SJSA1 (cell line): Measurements from ENCODE around the gene SPP2. TPM values are rescaled to one million over a fixed set of nuclear protein-coding genes. Genes with fewer than 3 reads are reported as not detected.
A peak's percentile ranks its signal among the peaks of the same experiment; 100 is the strongest.

Source experiments
- DNase-seq, 2 experiments: peaks; one replicate each; pipeline ENCODE4 v3.0.0-alpha.2; 2015 to 2020; ENCODE audit warnings: low spot score in 2 of 2, low read depth in 1 of 2
- H3K27ac ChIP-seq: fragments of 250-450 bp; sonication (Bioruptor Pico); 2 replicates; pipeline ENCODE4 v1.5.1; 2020; ENCODE audit warnings: mild to moderate bottlenecking, moderate library complexity
- H3K27me3 ChIP-seq: fragments of 250-450 bp; sonication (Bioruptor Pico); replicated peaks from 2 replicates; pipeline ENCODE4 v1.5.1; 2020; ENCODE audit warnings: mild to moderate bottlenecking, moderate library complexity
- H3K36me3 ChIP-seq: fragments of 250-450 bp; sonication (Bioruptor Pico); 2 replicates; pipeline ENCODE4 v1.5.1; 2020; ENCODE audit warnings: mild to moderate bottlenecking
- H3K4me1 ChIP-seq: fragments of 250-450 bp; sonication (Bioruptor Pico); replicated peaks from 2 replicates; pipeline ENCODE4 v1.6.1; 2021; ENCODE audit warnings: mild to moderate bottlenecking
- H3K4me3 ChIP-seq: fragments of 250-450 bp; sonication (Bioruptor Pico); 2 replicates; pipeline ENCODE4 v1.5.1; 2020; ENCODE audit warnings: mild to moderate bottlenecking
- H3K9me3 ChIP-seq: fragments of 250-450 bp; sonication (Bioruptor Pico); replicated peaks from 2 replicates; pipeline ENCODE4 v1.5.1; 2020; ENCODE audit warnings: mild to moderate bottlenecking
- total RNA-seq: library from RNA; depleted of rRNA; stranded (reverse); fragments of >200 nt; shearing (Covaris generic); gene quantifications from 2 replicates; pipeline ENCODE4 v1.2.3, GENCODE V29; 2014; rRNA removed

SPP2 gene, protein sequence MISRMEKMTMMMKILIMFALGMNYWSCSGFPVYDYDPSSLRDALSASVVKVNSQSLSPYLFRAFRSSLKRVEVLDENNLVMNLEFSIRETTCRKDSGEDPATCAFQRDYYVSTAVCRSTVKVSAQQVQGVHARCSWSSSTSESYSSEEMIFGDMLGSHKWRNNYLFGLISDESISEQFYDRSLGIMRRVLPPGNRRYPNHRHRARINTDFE
- not detected in 2 replicates for total RNA-seq

DNA sequence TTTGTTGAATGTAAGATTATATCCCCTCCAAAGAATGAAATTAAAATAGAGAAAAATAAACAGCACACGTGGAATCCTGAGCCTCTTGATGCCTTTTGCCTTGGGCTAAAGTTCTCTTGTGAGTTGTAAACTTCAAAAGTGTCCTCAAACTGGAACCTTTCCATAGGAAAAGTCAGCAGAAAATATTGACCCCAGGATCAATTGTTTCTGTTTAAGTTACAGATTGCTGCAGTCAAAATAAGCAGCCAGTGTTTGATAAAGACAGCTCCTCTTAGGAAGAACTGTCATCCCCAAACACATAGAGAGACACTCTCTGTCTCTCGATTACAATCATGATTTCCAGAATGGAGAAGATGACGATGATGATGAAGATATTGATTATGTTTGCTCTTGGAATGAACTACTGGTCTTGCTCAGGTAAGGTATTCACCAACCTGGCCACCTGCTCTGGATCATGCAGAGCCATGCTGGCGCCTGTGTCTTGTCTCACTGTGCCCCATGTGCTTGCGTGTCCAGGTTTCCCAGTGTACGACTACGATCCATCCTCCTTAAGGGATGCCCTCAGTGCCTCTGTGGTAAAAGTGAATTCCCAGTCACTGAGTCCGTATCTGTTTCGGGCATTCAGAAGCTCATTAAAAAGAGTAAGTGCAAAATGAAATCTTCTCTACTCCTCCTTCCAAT, at the start of gene SPP2:
Gene SPP2 (plus strand): TSS at position 248 of the 681 bp plus-strand sequence. CDS start 85 bp downstream, at position 333.
- H3K36me3 ChIP-seq, result no peaks in the 10 kb centered on the region
- no peak within 1 kb of the TSS for H3K4me3 ChIP-seq
- H3K9me3 ChIP-seq, result no peaks in the 10 kb centered on the region
- H3K27me3 ChIP-seq, result peaks cover 17% of the 10 kb centered on the region
- no peaks in the 10 kb centered on the region for H3K4me1 ChIP-seq
- no peak for DNase-seq
- H3K27ac ChIP-seq, result no peak within 1 kb of the TSS

DNA sequence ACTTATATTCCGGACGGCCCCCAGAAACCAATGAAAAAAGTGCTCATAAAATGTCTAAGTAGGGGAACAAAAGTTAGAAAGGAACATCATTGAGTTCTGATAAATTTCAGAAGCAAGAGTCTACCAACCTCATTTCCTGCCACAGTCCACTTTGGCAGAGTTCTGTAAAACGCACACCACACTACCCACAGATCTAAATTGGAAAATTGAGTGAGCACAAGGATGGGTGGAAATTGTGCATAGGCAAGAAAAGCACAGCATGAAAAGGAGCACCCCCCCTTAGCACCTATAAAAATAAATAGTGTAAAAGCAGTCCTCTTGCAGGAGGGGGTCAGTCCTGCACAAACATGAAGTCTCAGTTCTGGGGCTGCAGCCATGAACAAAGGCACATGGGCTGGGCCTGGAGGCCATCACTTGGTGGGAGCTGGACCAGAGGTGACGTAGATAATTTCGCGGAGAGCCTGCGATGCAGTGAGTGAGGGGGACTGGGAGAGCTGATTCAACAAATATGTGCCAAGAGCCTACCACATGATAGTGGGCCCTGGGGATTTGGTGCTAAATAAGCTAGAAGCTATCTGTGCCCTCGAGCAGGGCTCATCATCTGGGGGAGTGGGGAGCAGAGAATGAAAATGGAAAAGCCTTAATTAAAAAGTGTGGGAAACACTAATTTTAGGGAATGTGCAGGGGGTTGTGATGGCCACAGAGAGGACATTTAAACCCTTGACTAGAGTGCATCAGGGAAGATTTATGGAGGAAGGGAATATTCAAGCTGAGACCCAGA, 48.9 kb upstream of the SPP2 start:
- H3K27ac ChIP-seq, result no peak overlapping the region
- no peaks in the 10 kb centered on the region; the same call in none of the 2 replicates for H3K27me3 ChIP-seq
- peaks cover 19% of the 10 kb centered on the region for H3K4me1 ChIP-seq
- DNase-seq, result no peak
- no peak overlapping the region for H3K4me3 ChIP-seq
- no peaks in the 10 kb centered on the region for H3K9me3 ChIP-seq
- no peaks in the 10 kb centered on the region for H3K36me3 ChIP-seq

DNA sequence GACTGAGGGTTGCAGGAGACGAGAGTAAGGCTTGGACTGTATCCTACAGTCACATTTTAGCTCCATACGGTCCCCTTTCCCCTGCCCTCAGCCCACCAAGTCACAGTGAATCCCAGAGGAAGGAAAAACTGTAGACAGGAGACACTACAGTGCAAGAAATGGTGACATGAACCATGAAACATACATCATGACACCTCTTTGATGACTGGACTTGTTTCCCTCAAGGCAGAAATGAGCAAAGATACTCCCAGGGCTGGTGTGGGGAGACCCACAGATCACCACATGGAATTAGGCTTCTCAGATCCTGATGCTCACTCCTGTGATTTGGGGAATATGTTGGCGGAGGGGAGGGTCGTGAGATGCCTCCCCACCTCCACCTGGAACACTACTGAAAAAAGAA, 48.2 kb upstream of the SPP2 start:
- Histone ChIP-seq H3K4me1 (peaks cover 19% of the 10 kb centered on the region), H3K4me3 (no peak overlapping the region), H3K9me3 (no peaks in the 10 kb centered on the region), H3K27me3 (no peaks in the 10 kb centered on the region; the same call in none of the 2 replicates), H3K36me3 (no peaks in the 10 kb centered on the region), H3K27ac (no peak overlapping the region)
- no peak for DNase-seq

DNA sequence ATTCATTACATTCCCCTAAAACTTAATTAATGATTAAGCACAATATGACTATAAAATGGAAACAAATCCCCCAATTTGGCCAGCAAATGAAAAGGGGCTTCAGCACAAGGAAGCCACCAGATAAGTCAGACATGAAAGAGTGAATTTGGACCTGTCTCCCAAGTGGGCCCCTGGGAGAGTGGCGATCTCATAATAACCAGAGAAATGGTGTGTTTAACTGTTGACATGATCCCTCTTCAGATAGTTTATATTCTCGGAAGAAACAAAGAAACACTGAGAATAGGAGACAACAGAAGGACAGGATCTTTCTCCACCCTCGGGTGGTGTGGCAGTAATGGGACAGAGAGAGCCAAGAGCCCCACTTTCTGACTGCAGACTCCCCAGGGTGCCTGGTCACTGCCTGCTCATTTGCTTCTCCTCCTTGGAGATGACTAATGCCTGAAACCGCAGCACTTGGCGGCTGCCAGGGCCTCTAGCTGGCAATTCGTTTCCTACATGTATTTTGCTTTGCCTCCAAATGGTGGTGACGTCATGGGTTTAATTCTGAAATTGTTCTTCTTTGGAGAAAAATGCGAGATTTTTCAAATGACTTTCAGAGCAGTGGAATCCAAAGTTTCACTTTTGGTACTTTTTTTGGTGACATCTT, 46.4 kb upstream of the SPP2 start:
- Histone ChIP-seq H3K4me1 (peaks cover 19% of the 10 kb centered on the region), H3K36me3 (no peaks in the 10 kb centered on the region), H3K4me3 (no peak overlapping the region), H3K9me3 (no peaks in the 10 kb centered on the region), H3K27me3 (no peaks in the 10 kb centered on the region; the same call in none of the 2 replicates), H3K27ac (no peak overlapping the region)
- peak; percentile 79 to 91 for DNase-seq

DNA sequence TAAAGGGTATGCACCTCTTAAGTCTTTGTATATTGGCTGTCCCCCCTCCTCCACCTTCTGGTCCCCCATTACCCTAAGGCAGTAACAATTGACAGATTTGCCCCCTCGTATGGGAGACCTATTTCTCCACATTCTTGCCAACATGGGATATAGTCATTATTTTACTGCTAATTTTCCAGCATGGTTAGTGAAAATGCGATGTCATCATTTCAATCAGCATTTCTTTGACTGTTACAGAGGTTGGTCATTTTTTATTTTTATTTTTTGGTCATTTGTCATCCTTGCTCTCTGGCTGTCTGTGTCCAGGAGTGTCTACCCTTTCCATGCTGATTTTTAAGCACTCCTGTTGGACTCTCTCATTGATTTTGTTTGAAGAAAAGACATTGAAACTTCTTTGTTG, 45.4 kb upstream of the SPP2 start:
- DNase-seq, result no peak
- no peaks in the 10 kb centered on the region for H3K36me3 ChIP-seq
- no peak overlapping the region for H3K27ac ChIP-seq
- H3K27me3 ChIP-seq, result no peaks in the 10 kb centered on the region; the same call in 1 of the 2 replicates
- H3K4me3 ChIP-seq, result no peak overlapping the region
- H3K9me3 ChIP-seq, result no peaks in the 10 kb centered on the region
- peaks cover 16% of the 10 kb centered on the region for H3K4me1 ChIP-seq

DNA sequence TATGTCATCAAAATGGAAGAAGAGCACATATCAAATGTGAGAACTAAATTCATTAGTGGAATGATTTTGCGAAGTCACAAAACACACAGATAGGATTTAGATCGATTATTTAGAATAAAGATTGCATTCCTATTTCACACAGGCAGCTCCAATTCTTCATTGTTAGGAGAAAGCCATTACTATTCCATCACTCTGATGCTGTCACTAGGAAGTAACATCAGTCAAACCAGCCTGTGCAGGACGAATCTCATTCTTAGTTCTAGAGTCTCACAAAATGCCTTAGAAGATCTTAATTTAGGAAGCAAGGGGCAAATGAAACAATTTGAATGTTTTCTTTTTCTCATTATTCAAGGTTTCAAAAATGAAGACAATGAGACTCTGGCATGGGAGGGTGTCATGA, 44.0 kb upstream of the SPP2 start:
- Histone ChIP-seq H3K27me3 (peaks cover 4% of the 10 kb centered on the region; the same call in 1 of the 2 replicates), H3K27ac (no peak overlapping the region), H3K9me3 (peaks cover 2% of the 10 kb centered on the region; the same call in 1 of the 2 replicates), H3K36me3 (no peaks in the 10 kb centered on the region), H3K4me3 (no peak overlapping the region), H3K4me1 (peaks cover 16% of the 10 kb centered on the region)
- no peak for DNase-seq

DNA sequence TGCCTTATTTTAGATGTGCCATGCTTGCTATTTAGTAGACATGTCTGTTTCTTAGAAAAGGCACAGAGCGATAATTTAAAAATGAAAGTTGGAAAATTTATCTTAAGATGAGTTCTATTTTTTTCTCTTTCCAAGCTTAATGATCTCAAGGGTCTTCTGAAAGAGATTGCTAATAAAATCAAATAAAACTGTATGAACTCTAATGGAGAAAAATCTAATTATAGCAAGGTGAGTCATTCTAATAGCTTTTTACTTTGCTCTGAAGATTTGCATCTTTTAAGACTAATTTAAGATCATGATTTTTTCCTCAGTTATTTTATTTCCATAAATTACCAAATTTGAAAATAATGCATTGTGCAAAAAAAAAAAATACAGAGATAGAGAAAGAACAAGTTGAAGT, 36.1 kb upstream of the SPP2 start:
- H3K4me1 ChIP-seq, result no peaks in the 10 kb centered on the region
- H3K9me3 ChIP-seq, result peaks cover 2% of the 10 kb centered on the region; the same call in 1 of the 2 replicates
- H3K36me3 ChIP-seq, result no peaks in the 10 kb centered on the region
- no peak overlapping the region for H3K27ac ChIP-seq
- no peak overlapping the region for H3K4me3 ChIP-seq
- peaks cover 41% of the 10 kb centered on the region for H3K27me3 ChIP-seq
- no peak for DNase-seq

DNA sequence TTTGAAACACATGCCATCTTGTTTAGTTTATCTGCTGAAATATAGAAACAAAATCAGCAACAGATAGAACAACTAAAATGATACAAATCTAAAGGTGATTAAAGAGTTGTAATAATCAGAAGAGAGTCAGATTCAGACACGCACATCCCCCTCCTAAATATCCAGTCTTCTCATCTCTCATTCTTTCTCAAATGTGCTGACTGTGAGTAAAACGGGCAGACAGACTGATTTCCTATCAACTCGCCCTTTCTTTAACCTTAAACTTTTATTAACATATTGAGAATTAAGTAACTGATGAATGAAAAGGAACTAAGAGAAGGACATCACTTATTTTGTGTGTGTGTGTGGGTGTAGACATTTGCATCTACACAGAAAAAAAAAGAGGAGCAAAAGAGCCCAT, 34.6 kb upstream of the SPP2 start:
- Histone ChIP-seq H3K9me3 (peaks cover 2% of the 10 kb centered on the region; the same call in 1 of the 2 replicates), H3K27me3 (peaks cover 43% of the 10 kb centered on the region), H3K4me3 (no peak overlapping the region), H3K4me1 (no peaks in the 10 kb centered on the region), H3K36me3 (no peaks in the 10 kb centered on the region), H3K27ac (no peak overlapping the region)
- no peak for DNase-seq

DNA sequence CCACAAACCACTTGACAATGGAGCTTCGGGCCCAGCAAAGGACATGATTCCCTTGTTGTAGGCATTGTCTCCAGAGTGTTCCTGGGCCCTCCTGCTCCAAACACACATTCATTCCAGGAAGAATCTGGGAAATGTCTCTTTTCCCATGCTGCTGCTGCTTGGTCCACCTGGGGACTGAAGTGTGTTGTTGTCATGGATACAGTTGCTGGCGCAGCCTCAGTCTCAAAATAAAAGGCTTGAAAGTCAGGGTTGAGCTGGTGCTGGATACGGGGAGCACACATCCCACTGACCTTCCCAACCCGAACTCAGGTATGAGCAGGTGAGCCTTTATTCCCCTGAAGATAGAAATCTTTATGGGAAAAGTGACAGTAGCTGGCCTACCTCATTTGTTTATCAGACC, 30.6 kb upstream of the SPP2 start:
- Histone ChIP-seq H3K27ac (no peak overlapping the region), H3K9me3 (0 out of 2 replicates have a peak, but pooled peaks cover 3% of the 10 kb centered on the region), H3K36me3 (no peaks in the 10 kb centered on the region), H3K4me1 (no peaks in the 10 kb centered on the region), H3K4me3 (no peak overlapping the region), H3K27me3 (peaks cover 39% of the 10 kb centered on the region)
- no peak for DNase-seq

DNA sequence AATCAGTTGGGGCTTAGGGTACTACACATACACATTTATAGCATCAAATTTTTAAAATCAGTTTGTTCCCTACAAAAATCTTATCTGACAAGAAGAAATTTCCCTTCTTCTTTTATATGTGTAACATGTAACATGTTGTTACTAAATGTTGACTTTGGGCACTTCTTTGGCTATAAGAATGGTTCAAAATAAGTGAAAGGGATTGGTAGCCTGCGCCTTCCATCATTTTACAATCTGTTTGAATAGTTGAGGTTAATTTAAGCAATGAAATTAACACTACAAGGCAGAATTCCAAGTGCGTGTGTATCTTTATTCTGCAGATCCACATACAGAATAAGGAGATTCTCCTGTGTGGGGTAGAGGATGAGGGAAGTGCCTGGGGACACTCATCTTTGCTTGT, 30.2 kb upstream of the SPP2 start:
- H3K4me3 ChIP-seq, result no peak overlapping the region

DNA sequence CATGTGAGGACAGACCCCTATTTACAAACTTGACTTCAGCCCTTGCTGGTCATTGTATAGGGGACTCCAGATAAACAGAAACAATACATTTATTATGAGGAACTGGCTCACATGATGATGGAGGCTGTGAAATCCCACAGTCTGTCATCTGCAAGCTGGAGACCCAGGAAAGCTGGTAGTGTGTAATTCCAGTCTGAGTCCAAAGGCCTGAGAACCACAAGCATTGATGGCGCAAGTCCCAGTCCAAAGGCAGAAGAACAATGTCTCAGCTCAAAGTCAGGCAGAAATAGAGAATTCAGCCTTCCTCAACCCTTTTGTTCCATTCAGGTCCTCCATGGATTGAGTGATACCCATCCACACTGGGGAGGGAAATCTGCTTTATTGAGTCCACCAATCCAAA, 28.1 kb upstream of the SPP2 start:
- Histone ChIP-seq H3K4me3 (no peak overlapping the region), H3K36me3 (no peaks in the 10 kb centered on the region), H3K27me3 (peaks cover 31% of the 10 kb centered on the region), H3K9me3 (0 out of 2 replicates have a peak, but pooled peaks cover 3% of the 10 kb centered on the region), H3K27ac (no peak overlapping the region), H3K4me1 (peaks cover 10% of the 10 kb centered on the region)
- no peak for DNase-seq

More for the DNA sequence above, 30.2 kb upstream of the SPP2 start:
- H3K27ac ChIP-seq, result no peak overlapping the region
- H3K36me3 ChIP-seq, result no peaks in the 10 kb centered on the region
- peaks cover 36% of the 10 kb centered on the region for H3K27me3 ChIP-seq
- H3K4me1 ChIP-seq, result no peaks in the 10 kb centered on the region
- DNase-seq, result no peak
- H3K9me3 ChIP-seq, result 0 out of 2 replicates have a peak, but pooled peaks cover 3% of the 10 kb centered on the region

DNA sequence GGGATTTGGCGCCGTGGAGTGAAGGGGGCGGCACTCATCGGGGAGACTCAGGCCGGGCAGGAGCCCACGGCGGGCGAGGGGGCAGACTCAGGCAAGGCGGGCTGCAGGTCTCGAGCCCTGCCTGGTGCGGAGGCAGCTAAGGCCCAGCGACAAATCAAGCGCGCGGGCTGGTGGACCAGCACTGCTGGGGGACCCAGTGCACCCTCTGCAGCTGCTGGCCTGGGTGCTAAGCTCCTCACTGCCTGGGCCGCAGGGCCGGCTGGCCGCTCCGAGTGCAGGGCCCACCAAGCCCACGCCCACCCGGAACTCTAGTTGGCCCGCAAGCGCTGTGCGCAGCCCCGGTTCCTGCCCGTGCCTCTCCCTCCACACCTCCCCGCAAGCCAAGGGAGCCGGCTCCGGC, 26.2 kb upstream of the SPP2 start:
- peaks cover 34% of the 10 kb centered on the region for H3K27me3 ChIP-seq
- H3K4me1 ChIP-seq, result peaks cover 10% of the 10 kb centered on the region
- H3K4me3 ChIP-seq, result no peak overlapping the region
- H3K9me3 ChIP-seq, result 0 out of 2 replicates have a peak, but pooled peaks cover 3% of the 10 kb centered on the region
- no peak for DNase-seq
- H3K27ac ChIP-seq, result no peak overlapping the region
- H3K36me3 ChIP-seq, result no peaks in the 10 kb centered on the region

DNA sequence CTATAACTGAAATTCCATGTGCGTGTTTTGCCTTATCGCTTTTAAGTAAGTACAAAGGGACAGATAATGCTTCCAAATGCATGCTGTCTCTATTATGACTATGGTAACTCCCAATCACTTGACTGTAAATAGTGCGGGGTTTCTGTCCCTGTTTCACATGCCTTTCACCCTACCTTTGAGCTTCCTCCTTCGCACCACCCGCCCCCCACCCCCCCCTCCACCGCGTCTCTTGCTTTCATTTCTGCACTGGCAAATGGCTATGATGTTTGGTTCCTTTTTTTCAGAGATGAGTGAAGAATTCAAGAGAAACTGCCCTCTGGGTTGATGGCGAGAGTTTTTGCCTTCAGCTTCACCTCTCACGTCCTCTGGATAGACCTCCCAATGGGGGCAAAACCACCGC, 25.0 kb upstream of the SPP2 start:
- Histone ChIP-seq H3K4me3 (no peak overlapping the region), H3K4me1 (peaks cover 10% of the 10 kb centered on the region), H3K27me3 (peaks cover 41% of the 10 kb centered on the region), H3K27ac (no peak overlapping the region), H3K36me3 (no peaks in the 10 kb centered on the region), H3K9me3 (0 out of 2 replicates have a peak, but pooled peaks cover 3% of the 10 kb centered on the region)
- DNase-seq, result no peak
